HUES64 (cell line): ENCODE results near the gene DDX18.
"Not testable (repeated sequence)": the region's sequence is repeated elsewhere in the genome, so short reads cannot be mapped to it uniquely, and the experiment has no call there.

Source experiments
- H3K27ac ChIP-seq: 2 replicates; pipeline ENCODE4 v1.7.0; 2013; ENCODE audit warnings: low read depth, low read length, inconsistent platforms
- H3K27me3 ChIP-seq: 2 replicates; pipeline ENCODE4 v1.6.1; 2013; ENCODE audit warnings: mild to moderate bottlenecking, low read length; ENCODE audit not compliant: insufficient read depth
- H3K36me3 ChIP-seq: 2 replicates; pipeline ENCODE4 v1.6.1; 2013; ENCODE audit warnings: mild to moderate bottlenecking, low read length; ENCODE audit not compliant: insufficient read depth
- H3K4me1 ChIP-seq: 2 replicates; pipeline ENCODE4 v1.6.1; 2013; ENCODE audit warnings: mild to moderate bottlenecking, low read length, moderate library complexity; ENCODE audit not compliant: insufficient read depth
- H3K4me3 ChIP-seq: 2 replicates; pipeline ENCODE4 v1.5.1; 2013; ENCODE audit warnings: mild to moderate bottlenecking, low read length, moderate library complexity
- H3K9ac ChIP-seq: 2 replicates; pipeline ENCODE4 v1.6.1; 2013; ENCODE audit warnings: mild to moderate bottlenecking, low read depth, low read length
- H3K9me3 ChIP-seq: 2 replicates; pipeline ENCODE4 v1.6.1; 2013; ENCODE audit warnings: low read depth, low read length; ENCODE audit not compliant: insufficient read depth
- WGBS: fragments of 150-250, 120-280 bp; methylation state at CpG from one replicate; pipeline ENCODE4 v1.1.7; 2013; ENCODE audit warnings: missing lambda C conversion rate; 5-methylcytosine and 5-hydroxymethylcytosine counted together

Gene DDX18

DNA sequence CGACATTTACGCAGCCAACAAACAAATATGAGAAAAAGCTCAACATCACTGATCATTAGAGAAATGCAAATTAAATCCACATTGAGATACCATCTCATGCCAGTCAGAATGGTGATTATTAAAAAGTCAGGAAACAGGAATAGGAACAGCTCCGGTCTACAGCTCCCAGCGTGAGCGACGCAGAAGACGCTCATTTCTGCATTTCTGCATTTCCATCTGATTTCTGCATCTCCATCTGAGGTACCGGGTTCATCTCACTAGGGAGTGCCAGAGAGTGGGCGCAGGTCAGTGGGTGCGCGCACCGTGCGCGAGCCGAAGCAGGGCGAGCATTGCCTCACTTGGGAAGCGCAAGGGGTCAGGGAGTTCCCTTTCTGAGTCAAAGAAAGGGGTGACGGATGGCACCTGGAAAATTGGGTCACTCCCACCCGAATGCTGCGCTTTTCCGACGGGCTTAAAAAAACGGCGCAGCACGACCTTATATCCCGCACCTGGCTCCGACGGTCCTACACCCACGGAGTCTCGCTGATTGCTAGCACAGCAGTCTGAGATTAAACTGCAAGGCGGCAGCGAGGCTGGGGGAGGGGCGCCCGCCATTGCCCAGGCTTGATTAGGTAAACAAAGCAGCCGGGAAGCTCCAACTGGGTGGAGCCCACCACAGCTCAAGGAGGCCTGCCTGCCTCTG is 10.7 kb upstream of the DDX18 start:
- H3K9ac ChIP-seq: peak overlapping the region; percentile 68
- not testable (repeated sequence) for H3K4me1 ChIP-seq, H3K27me3 ChIP-seq, H3K9me3 ChIP-seq, H3K36me3 ChIP-seq, H3K27ac ChIP-seq
- 7% methylated on average over 23 of the region's 35 CpGs for WGBS
- H3K4me3 ChIP-seq: peak overlapping the region; percentile 51

DNA sequence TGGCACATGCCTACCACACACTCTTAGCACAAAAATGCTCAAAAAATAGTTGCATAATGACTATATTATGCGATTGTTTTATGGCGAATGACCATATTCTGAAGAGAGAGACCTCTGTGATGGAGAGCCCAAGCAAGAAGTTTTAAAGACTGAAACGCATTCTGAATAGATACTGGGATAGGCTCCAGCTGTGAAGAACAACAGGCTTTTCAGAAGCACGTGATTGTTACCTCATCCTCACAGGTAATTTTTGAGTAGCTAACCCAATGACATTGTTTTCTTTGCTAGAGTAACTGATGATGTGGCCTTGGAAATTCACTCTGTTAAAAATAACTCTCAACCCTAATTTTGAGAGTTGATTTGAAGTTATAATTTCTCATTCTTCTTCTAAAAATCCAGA is 2.0 kb upstream of the DDX18 start:
- Histone ChIP-seq H3K9ac (peak overlapping the region; percentile 27; the same call in 1 of the 2 replicates), H3K4me1 (peaks cover 23% of the 10 kb centered on the region), H3K4me3 (no peak overlapping the region), H3K36me3 (peaks cover 19% of the 10 kb centered on the region), H3K9me3 (no peaks in the 10 kb centered on the region), H3K27me3 (no peaks in the 10 kb centered on the region), H3K27ac (peak overlapping the region; percentile 88)
- WGBS: 56% methylated on average over 4 of the region's 4 CpGs

DNA sequence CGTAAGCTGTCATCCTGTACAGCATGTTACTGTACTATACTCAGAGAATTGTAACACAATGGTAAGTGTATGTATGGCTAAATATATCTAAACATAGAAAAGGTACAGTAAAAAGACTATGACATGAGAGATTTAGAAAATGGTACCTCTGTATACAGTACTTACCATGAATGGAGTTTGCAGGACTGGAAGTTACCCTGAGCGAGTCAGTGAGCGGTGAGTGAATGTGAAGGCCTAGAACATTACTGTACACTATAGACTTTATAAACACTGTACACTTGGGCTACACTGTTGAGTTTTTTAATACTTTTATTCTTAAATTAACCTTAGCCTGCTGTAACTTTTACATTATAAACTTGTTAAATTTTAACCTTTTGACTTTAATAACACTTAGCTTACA is 1.5 kb downstream of the DDX18 start:
- Histone ChIP-seq H3K9ac (no peak overlapping the region), H3K27ac (no peak overlapping the region), H3K4me1 (peaks cover 23% of the 10 kb centered on the region), H3K36me3 (peaks cover 54% of the 10 kb centered on the region), H3K4me3 (peak overlapping the region; percentile 87), H3K9me3 (no peaks in the 10 kb centered on the region), H3K27me3 (no peaks in the 10 kb centered on the region)
- 93% methylated on average over 2 of the region's 3 CpGs for WGBS

DNA sequence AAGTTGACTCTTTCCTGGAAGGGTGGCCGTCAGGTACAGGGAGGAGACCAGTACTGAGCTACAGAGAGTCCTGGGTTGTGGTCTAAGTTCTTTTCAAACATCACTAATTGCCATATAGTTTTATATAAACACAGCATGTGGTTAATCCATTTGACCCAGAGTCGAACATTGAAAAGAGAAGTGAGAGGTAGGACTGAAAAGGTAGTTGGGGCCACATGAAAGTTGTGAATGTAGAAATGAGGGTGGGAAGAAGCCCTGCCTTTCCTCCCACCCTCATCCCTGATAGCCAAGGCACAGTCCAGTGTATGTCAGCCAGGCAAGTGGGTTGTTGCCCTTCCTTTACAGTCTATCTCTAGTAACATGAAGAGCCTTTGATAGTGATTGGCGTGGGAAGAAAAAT is 4.4 kb downstream of the DDX18 start:
- Histone ChIP-seq H3K4me3 (no peak overlapping the region), H3K9me3 (no peaks in the 10 kb centered on the region), H3K36me3 (peaks cover 84% of the 10 kb centered on the region), H3K4me1 (peaks cover 6% of the 10 kb centered on the region), H3K27ac (no peak overlapping the region), H3K27me3 (no peaks in the 10 kb centered on the region), H3K9ac (no peak overlapping the region)
- WGBS: 94% methylated on average over 3 of the region's 3 CpGs

DNA sequence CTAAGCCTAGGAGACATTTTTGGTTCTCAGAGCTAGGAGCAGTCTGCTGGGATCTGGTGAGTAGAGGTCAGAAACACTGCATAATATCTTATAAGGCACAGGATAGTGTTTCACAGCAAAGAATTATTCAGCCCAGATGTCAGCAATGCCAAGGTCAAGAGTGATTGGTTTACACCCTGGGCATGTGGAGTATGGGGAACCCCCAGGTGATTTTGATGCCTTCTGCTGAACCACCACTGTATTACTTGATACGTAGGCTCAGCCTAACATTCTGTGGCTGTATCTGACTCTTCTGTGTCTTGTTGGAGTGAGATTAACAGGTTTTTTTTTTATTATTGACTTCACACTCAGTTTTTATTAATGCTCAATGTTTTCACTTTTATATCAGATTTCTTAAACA is 6.0 kb downstream of the DDX18 start:
- peaks cover 99% of the 10 kb centered on the region for H3K36me3 ChIP-seq
- no peak overlapping the region for H3K27ac ChIP-seq
- 100% methylated on average over 1 of the region's 1 CpG for WGBS
- H3K9ac ChIP-seq: no peak overlapping the region
- H3K27me3 ChIP-seq: no peaks in the 10 kb centered on the region
- H3K9me3 ChIP-seq: no peaks in the 10 kb centered on the region
- no peak overlapping the region for H3K4me3 ChIP-seq
- peaks cover 5% of the 10 kb centered on the region for H3K4me1 ChIP-seq

DNA sequence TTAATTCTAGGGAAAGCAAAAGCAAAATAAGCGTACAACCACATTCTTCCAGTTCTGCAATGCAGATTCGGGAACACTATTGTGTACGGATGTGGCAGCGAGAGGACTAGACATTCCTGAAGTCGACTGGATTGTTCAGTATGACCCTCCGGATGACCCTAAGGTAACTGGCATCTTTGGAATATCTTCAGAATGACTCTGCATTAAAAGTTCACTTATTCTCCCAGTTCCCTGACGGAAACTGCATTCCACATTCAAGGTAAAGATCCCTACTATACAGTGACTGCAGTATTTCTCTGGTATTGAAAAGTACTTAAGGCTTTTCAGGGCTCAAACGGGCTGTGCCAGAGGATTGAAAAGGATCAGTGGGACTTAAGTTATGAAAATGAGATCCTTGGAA is 10.9 kb downstream of the DDX18 start:
- no peaks in the 10 kb centered on the region for H3K27me3 ChIP-seq
- H3K36me3 ChIP-seq: peaks cover 100% of the 10 kb centered on the region
- H3K9ac ChIP-seq: no peak overlapping the region
- H3K9me3 ChIP-seq: no peaks in the 10 kb centered on the region
- no peak overlapping the region for H3K27ac ChIP-seq
- no peak overlapping the region for H3K4me3 ChIP-seq
- WGBS: 89% methylated on average over 8 of the region's 8 CpGs
- H3K4me1 ChIP-seq: no peaks in the 10 kb centered on the region

DNA sequence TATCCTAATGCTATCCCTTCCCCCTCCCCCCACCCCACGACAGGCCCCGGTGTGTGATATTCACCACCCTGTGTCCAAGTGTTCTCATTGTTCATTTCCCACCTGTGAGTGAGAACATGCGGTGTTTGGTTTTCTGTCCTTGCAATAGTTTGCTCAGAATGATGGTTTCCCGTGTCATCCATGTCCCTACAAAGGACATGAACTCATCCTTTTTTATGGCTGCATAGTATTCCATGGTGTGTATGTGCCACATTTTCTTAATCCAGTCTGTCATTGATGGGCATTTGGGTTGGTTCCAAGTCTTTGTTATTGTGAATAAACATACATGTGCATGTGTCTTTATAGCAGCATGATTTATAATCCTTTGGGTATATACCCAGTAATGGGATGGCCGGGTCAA is 13.0 kb downstream of the DDX18 start:
- H3K4me1 ChIP-seq: not testable (repeated sequence)
- H3K36me3 ChIP-seq: peaks cover 98% of the 10 kb centered on the region
- WGBS: 97% methylated on average over 5 of the region's 5 CpGs

DNA sequence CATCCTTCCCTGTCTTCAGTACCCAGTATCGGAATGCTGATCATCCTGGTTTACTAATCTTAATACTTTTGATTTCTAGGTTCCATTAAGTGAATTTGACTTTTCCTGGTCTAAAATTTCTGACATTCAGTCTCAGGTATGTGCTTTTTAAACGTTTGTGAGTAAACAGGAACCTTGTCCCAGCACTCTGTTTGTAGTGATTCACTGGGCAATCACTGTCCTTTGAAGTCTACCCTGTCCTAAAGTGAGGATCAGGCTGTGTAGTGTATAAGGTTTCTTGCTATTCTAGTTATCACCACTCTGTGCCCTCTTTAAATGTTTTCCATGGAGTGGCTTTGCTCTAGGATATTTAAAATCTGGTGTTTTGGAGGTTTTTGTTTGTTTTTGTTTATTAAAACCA is 14.4 kb downstream of the DDX18 start:
- Histone ChIP-seq H3K9ac (no peak overlapping the region), H3K4me1 (no peaks in the 10 kb centered on the region), H3K9me3 (no peaks in the 10 kb centered on the region), H3K27ac (no peak overlapping the region), H3K27me3 (no peaks in the 10 kb centered on the region), H3K4me3 (no peak overlapping the region), H3K36me3 (peaks cover 98% of the 10 kb centered on the region)
- WGBS: 95% methylated on average over 2 of the region's 2 CpGs

More for the DNA sequence above, 13.0 kb downstream of the DDX18 start:
- not testable (repeated sequence) for H3K27me3 ChIP-seq, H3K9ac ChIP-seq, H3K27ac ChIP-seq, H3K4me3 ChIP-seq, H3K9me3 ChIP-seq

DNA sequence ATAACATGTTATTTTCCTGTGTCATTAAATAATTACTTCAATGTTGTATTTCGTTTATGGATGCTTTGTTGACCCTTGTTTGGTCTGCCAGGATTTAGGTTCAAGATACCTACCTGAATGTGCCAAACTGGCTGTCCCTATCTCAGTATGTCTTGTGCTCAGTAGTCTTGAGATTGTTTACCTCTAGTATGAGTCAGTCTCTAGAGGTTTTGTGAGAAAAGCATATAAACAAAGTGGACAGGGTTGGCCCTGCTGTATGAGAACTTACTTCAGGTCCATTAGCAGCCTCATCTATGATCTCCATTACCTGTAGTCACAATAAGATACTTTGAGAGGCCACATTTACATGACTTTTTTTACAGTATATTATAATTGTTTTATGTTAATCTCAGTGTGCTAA is 17.8 kb downstream of the DDX18 start:
- H3K27ac ChIP-seq: no peak overlapping the region
- H3K27me3 ChIP-seq: no peaks in the 10 kb centered on the region
- H3K9ac ChIP-seq: no peak overlapping the region
- H3K9me3 ChIP-seq: no peaks in the 10 kb centered on the region
- 88% methylated on average over 1 of the region's 1 CpG for WGBS
- H3K4me1 ChIP-seq: no peaks in the 10 kb centered on the region
- no peak overlapping the region for H3K4me3 ChIP-seq
- H3K36me3 ChIP-seq: peaks cover 67% of the 10 kb centered on the region

DNA sequence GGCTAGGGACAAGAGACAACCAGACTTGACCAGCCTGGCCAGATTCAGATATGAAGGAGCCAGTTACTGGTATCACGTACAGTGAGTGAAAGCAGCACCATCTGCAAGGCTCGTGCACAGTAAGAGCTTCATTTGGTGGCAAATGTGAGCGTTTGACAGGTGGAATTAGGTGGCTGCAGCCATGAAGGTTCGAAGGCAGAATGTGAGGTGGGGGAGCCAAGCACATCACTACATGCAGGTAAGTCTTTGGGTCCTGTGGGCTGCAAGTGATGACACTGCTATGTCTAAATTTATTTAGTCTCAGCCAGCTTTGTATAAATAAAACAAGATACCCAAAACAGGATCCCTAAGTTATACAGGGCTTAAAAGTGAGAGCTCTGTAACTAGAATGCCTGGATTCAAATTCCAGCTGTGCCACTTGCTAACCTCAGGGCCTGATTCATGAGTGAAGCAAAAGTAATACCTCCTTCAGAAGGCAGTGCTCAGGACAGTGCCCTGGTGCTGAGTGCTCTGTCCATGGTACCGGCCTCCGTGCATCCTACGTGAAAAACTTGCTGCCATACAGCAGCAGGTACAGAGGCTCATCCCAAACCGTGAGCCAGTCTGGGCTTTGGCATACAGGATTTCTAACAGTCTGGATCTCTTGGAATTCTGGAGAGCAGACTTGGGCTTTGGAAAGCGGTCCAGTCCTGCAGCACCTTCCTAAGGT is 18.6 kb downstream of the DDX18 start:
- Histone ChIP-seq H3K9me3 (no peaks in the 10 kb centered on the region), H3K27ac (no peak overlapping the region), H3K36me3 (peaks cover 60% of the 10 kb centered on the region), H3K4me3 (no peak overlapping the region), H3K4me1 (no peaks in the 10 kb centered on the region), H3K9ac (no peak overlapping the region), H3K27me3 (no peaks in the 10 kb centered on the region)
- WGBS: 86% methylated on average over 9 of the region's 9 CpGs

DNA sequence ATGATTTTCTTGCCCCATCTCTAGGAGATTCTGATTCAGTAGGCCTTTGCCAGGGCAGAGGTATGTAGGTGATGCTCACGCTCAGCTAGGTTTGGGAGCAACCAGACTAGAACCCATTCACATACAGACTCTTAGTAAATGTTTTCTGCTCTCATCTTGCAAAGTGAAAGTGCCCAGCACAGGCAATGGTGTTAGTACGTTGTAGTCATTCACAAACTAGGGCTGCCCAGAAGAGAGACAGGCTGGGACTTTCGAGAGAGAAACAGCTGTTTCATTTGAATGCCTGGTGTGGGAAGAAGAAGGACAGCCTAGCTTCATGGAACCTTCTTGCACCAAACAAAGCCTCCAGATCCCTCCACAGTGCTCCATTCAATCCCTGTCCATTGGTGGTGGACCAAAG is 19.4 kb downstream of the DDX18 start:
- Histone ChIP-seq H3K9me3 (no peaks in the 10 kb centered on the region), H3K27ac (no peak overlapping the region), H3K36me3 (peaks cover 51% of the 10 kb centered on the region), H3K27me3 (no peaks in the 10 kb centered on the region), H3K9ac (no peak overlapping the region), H3K4me3 (no peak overlapping the region), H3K4me1 (no peaks in the 10 kb centered on the region)
- WGBS: 91% methylated on average over 3 of the region's 3 CpGs
